ENCODE data around the gene ACYP2. TPM values are rescaled to one million over a fixed set of nuclear protein-coding genes. Genes with fewer than 3 reads are reported as not detected.

ACYP2 gene
- total RNA-seq, 1 donor: 19.4 TPM

GRCh38 chr2:54148391-54148790 is 33.0 kb downstream of the ACYP2 start:
- no peak for DNase-seq (ENCODE audit: low read depth in 2 of 3, low spot score in 2 of 3)

- DNase-seq (ENCODE audit: low read depth in 2 of 3, low spot score in 2 of 3): no peak
Measured at GRCh38 chr2:54149638-54150441, 34.4 kb downstream of the ACYP2 start.

- no peak for DNase-seq (ENCODE audit: low read depth in 2 of 3, low spot score in 2 of 3)
Measured at GRCh38 chr2:54158311-54158710, 42.9 kb downstream of the ACYP2 start.

GRCh38 chr2:54161660-54162424 is 46.4 kb downstream of the ACYP2 start:
- no peak for DNase-seq (ENCODE audit: low read depth in 2 of 3, low spot score in 2 of 3)

GRCh38 chr2:54164106-54164505 is 48.7 kb downstream of the ACYP2 start:
- DNase-seq (ENCODE audit: low read depth in 2 of 3, low spot score in 2 of 3): no peak

GRCh38 chr2:54166121-54166773 is 50.8 kb downstream of the ACYP2 start:
- DNase-seq (ENCODE audit: low read depth in 2 of 3, low spot score in 2 of 3): no peak

GRCh38 chr2:54176577-54176976 is 61.2 kb downstream of the ACYP2 start:
- peak in 2 of 3 donors; percentile 9 to 50 for DNase-seq (ENCODE audit: low read depth in 2 of 3, low spot score in 2 of 3)

GRCh38 chr2:54183281-54183680 is 67.9 kb downstream of the ACYP2 start:
- DNase-seq (ENCODE audit: low read depth in 2 of 3, low spot score in 2 of 3): no peak

- no peak for DNase-seq (ENCODE audit: low read depth in 2 of 3, low spot score in 2 of 3)
Measured at GRCh38 chr2:54183972-54184371, 68.6 kb downstream of the ACYP2 start.

- no peak for DNase-seq (ENCODE audit: low read depth in 2 of 3, low spot score in 2 of 3)
Measured at GRCh38 chr2:54185105-54185504, 69.7 kb downstream of the ACYP2 start.

GRCh38 chr2:54187331-54187730 is 71.9 kb downstream of the ACYP2 start:
- DNase-seq (ENCODE audit: low read depth in 2 of 3, low spot score in 2 of 3): no peak

- DNase-seq (ENCODE audit: low read depth in 2 of 3, low spot score in 2 of 3): no peak
Measured at GRCh38 chr2:54189539-54189938, 74.1 kb downstream of the ACYP2 start.

- no peak for DNase-seq (ENCODE audit: low read depth in 2 of 3, low spot score in 2 of 3)
Measured at GRCh38 chr2:54191361-54192135, 76.1 kb downstream of the ACYP2 start.

- DNase-seq (ENCODE audit: low read depth in 2 of 3, low spot score in 2 of 3): no peak
Measured at GRCh38 chr2:54194761-54195750, 79.6 kb downstream of the ACYP2 start.

- DNase-seq (ENCODE audit: low read depth in 2 of 3, low spot score in 2 of 3): no peak
Measured at GRCh38 chr2:54196646-54197045, 81.2 kb downstream of the ACYP2 start.

GRCh38 chr2:54204476-54204875 is 89.1 kb downstream of the ACYP2 start:
- no peak for DNase-seq (ENCODE audit: low read depth in 2 of 3, low spot score in 2 of 3)

- DNase-seq (ENCODE audit: low read depth in 2 of 3, low spot score in 2 of 3): peak in 2 of 3 donors; percentile 39 to 76
Measured at GRCh38 chr2:54206596-54206995, 91.2 kb downstream of the ACYP2 start.

- DNase-seq (ENCODE audit: low read depth in 2 of 3, low spot score in 2 of 3): no peak
Measured at GRCh38 chr2:54207666-54208195, 92.3 kb downstream of the ACYP2 start.
